Measurements from ENCODE around the gene DSC2.

GRCh38 chr18:31093880-31094279 lies 8.3 kb downstream of the DSC2 start:
- TF ChIP-seq CTCF (IDR thresholded peaks at IDR 0.05): no peak
- no peak for TF ChIP-seq POLR2A (IDR thresholded peaks at IDR 0.05)

All from body of pancreas (tissue), 4 donors.